ENCODE data around the gene EFCAB13.

DNA sequence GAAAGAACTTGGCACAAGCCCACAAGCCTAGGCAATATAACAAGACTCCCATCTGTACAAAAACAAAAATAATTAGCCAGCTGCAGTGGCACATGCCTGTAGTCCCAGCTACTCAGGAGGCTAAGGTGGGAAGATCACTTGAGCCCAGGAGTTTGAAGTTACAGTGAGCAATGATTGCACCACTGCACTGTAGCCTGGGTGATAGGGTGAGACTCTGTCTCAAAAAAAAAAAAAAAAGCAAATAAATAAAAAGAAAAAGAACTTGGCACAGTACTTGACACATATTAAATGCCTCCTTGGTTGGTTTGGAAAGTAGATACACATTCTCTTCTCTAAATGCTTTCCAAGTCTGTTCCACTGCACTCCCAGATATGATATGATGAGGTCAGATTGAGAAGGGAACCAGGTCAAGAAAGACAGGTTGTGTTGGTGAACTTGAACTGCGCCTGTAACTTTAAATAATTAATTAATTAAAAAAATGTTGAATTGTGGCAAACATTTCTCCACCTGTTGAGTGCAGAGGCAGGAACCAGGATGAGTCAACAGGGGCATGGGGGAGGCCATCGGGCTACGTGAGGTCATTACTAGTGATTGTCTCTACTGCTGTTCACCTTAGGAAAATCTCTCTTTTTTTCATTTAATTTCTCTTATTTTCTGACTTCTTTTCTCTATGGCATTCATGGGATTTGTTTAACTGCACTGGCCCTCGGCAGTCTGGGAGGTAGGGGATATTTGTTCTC, 25.9 kb upstream of the EFCAB13 start:
- TF ChIP-seq, protein P1, sequence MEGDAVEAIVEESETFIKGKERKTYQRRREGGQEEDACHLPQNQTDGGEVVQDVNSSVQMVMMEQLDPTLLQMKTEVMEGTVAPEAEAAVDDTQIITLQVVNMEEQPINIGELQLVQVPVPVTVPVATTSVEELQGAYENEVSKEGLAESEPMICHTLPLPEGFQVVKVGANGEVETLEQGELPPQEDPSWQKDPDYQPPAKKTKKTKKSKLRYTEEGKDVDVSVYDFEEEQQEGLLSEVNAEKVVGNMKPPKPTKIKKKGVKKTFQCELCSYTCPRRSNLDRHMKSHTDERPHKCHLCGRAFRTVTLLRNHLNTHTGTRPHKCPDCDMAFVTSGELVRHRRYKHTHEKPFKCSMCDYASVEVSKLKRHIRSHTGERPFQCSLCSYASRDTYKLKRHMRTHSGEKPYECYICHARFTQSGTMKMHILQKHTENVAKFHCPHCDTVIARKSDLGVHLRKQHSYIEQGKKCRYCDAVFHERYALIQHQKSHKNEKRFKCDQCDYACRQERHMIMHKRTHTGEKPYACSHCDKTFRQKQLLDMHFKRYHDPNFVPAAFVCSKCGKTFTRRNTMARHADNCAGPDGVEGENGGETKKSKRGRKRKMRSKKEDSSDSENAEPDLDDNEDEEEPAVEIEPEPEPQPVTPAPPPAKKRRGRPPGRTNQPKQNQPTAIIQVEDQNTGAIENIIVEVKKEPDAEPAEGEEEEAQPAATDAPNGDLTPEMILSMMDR (IDR thresholded peaks at IDR 0.05 in 4 of 5, conservative IDR thresholded peaks at IDR 0.05 in 1 of 5): no peak
- TF ChIP-seq POLR2A (IDR thresholded peaks at IDR 0.05): no peak

Data from gastrocnemius medialis (tissue), 4 donors.